Right atrium auricular region (tissue), 2 donors: Measurements from ENCODE around the gene INPP4B. TPM values are rescaled to one million over a fixed set of nuclear protein-coding genes. Genes with fewer than 3 reads are reported as not detected.

Experiments
- DNase-seq: peaks from one replicate; pipeline ENCODE4 v3.0.0-alpha.2; 2019; ENCODE audit warnings: low spot score
- H3K27ac ChIP-seq, 2 donors: fragments of 200-600 bp; sonication (generic); 1 replicate in 1 of 2; 2 replicates in 1 of 2; pipeline ENCODE4 v1.5.1; 2016 to 2019
- H3K27me3 ChIP-seq, 2 donors: fragments of 200-600 bp; sonication (generic); one replicate each; pipeline versions ENCODE4 v1.5.1 to v1.6.0; 2017 to 2019
- H3K36me3 ChIP-seq: fragments of 200-600 bp; sonication (generic); one replicate; pipeline ENCODE4 v1.5.1; 2016
- H3K4me1 ChIP-seq, 2 donors: fragments of 200-600 bp; sonication (generic); one replicate each; pipeline versions ENCODE4 v1.5.1 to v1.6.0; 2017 to 2019
- H3K4me3 ChIP-seq, 2 donors: fragments of 200-600 bp; sonication (generic); 1 replicate in 1 of 2; 2 replicates in 1 of 2; pipeline ENCODE4 v1.5.1; 2017 to 2019; ENCODE audit warnings: mild to moderate bottlenecking in 1 of 2, moderate library complexity in 1 of 2
- H3K9me3 ChIP-seq, 2 donors: fragments of 200-600 bp; sonication (generic); one replicate each; pipeline ENCODE4 v1.5.1; 2019
- total RNA-seq, 2 donors: library from RNA; depleted of rRNA; stranded (reverse); fragments of >200 nt; gene quantifications; one replicate each; pipeline ENCODE4 v1.1.0, GENCODE V29; 2016
- TF ChIP-seq, protein P1 (sequence below), 2 donors: fragments of 200-600 bp; sonication (generic); IDR thresholded peaks; one replicate each; pipeline ENCODE4 v1.5.1; 2019; ENCODE audit warnings: antibody characterized with exemption in 2 of 2

Gene INPP4B
- total RNA-seq, 2 donors from 2014 or later: 14.8 to 15.3 TPM

DNA sequence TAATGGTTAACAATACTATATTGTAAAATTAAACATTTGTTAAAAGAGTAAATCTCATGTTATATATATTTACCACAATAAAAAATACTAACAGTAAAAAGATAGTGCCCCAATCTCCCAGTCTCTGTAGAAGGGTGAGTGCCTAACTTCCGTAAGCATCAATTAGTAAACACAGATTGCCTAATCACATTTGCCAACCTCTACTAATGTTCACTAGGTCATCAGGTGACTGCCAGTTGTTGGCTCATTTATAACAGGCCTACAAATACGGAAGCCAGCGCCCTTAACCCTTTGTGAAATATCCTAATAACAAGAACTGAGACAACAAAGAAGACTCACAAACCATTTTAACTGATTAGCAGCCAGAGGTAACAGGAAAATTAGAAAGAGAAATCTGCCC is 345.1 kb downstream of the INPP4B start:
- Histone ChIP-seq H3K4me1 (no peaks in the 10 kb centered on the region), H3K36me3 (no peaks in the 10 kb centered on the region), H3K4me3 (no peak overlapping the region), H3K27ac (no peak overlapping the region), H3K27me3 (no peaks in the 10 kb centered on the region), H3K9me3 (no peaks in the 10 kb centered on the region)
- TF ChIP-seq, protein P1, sequence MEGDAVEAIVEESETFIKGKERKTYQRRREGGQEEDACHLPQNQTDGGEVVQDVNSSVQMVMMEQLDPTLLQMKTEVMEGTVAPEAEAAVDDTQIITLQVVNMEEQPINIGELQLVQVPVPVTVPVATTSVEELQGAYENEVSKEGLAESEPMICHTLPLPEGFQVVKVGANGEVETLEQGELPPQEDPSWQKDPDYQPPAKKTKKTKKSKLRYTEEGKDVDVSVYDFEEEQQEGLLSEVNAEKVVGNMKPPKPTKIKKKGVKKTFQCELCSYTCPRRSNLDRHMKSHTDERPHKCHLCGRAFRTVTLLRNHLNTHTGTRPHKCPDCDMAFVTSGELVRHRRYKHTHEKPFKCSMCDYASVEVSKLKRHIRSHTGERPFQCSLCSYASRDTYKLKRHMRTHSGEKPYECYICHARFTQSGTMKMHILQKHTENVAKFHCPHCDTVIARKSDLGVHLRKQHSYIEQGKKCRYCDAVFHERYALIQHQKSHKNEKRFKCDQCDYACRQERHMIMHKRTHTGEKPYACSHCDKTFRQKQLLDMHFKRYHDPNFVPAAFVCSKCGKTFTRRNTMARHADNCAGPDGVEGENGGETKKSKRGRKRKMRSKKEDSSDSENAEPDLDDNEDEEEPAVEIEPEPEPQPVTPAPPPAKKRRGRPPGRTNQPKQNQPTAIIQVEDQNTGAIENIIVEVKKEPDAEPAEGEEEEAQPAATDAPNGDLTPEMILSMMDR (IDR thresholded peaks at IDR 0.05): no peak
- DNase-seq: no peak

- Histone ChIP-seq H3K4me1 (no peaks in the 10 kb centered on the region), H3K36me3 (no peaks in the 10 kb centered on the region), H3K27me3 (no peaks in the 10 kb centered on the region), H3K27ac (no peak overlapping the region), H3K4me3 (no peak overlapping the region), H3K9me3 (no peaks in the 10 kb centered on the region)
- DNase-seq: no peak
- TF ChIP-seq, protein P1 (IDR thresholded peaks at IDR 0.05): no peak
Observed at GRCh38 chr4:142497606-142498005, 348.5 kb downstream of the INPP4B start.

- no peaks in the 10 kb centered on the region for H3K27me3 ChIP-seq
- H3K36me3 ChIP-seq: no peaks in the 10 kb centered on the region
- no peak overlapping the region for H3K4me3 ChIP-seq
- no peaks in the 10 kb centered on the region for H3K4me1 ChIP-seq
- no peaks in the 10 kb centered on the region for H3K9me3 ChIP-seq
- no peak for DNase-seq
- H3K27ac ChIP-seq: no peak overlapping the region
- TF ChIP-seq, protein P1 (IDR thresholded peaks at IDR 0.05): no peak
Observed at GRCh38 chr4:142493255-142494110, 352.6 kb downstream of the INPP4B start.

GRCh38 chr4:142485452-142485851 is 360.6 kb downstream of the INPP4B start:
- no peak overlapping the region for H3K4me3 ChIP-seq
- TF ChIP-seq, protein P1 (IDR thresholded peaks at IDR 0.05): no peak

GRCh38 chr4:142480244-142480643 is 365.9 kb downstream of the INPP4B start:
- no peaks in the 10 kb centered on the region for H3K27me3 ChIP-seq
- H3K9me3 ChIP-seq: no peaks in the 10 kb centered on the region
- no peak overlapping the region for H3K4me3 ChIP-seq
- TF ChIP-seq, protein P1 (IDR thresholded peaks at IDR 0.05): no peak
- no peak overlapping the region for H3K27ac ChIP-seq
- no peak for DNase-seq
- no peaks in the 10 kb centered on the region for H3K4me1 ChIP-seq
- no peaks in the 10 kb centered on the region for H3K36me3 ChIP-seq

More at GRCh38 chr4:142485452-142485851, 360.6 kb downstream of the INPP4B start:
- H3K27ac ChIP-seq: no peak overlapping the region
- no peaks in the 10 kb centered on the region for H3K36me3 ChIP-seq
- no peaks in the 10 kb centered on the region for H3K4me1 ChIP-seq
- DNase-seq: no peak
- H3K9me3 ChIP-seq: no peaks in the 10 kb centered on the region
- H3K27me3 ChIP-seq: no peaks in the 10 kb centered on the region
